GM21367 (cell line): ENCODE results near the gene FAH.

Experiments used
- ATAC-seq: cut with Tn5 transposase; IDR thresholded peaks from one replicate; pipeline ENCODE4 v1.9.1; 2021; ENCODE audit not compliant: unreplicated experiment

The FAH gene

GRCh38 chr15:80194186-80194585, 41.4 kb downstream of the FAH start:
- ATAC-seq = no peak

GRCh38 chr15:80194914-80195313, 42.1 kb downstream of the FAH start:
- ATAC-seq = no peak

GRCh38 chr15:80199366-80199765, 46.6 kb downstream of the FAH start:
- ATAC-seq = no peak

GRCh38 chr15:80199869-80200268, 47.1 kb downstream of the FAH start:
- ATAC-seq = no peak

- ATAC-seq = no peak
These were observed 48.6 kb downstream of the FAH start for GRCh38 chr15:80201256-80202015.

GRCh38 chr15:80202016-80202315, 49.2 kb downstream of the FAH start:
- no peak for ATAC-seq

- no peak for ATAC-seq
These were observed 50.0 kb downstream of the FAH start for GRCh38 chr15:80202641-80203360.

- ATAC-seq = no peak
These were observed 50.6 kb downstream of the FAH start for GRCh38 chr15:80203361-80203885.

- ATAC-seq = no peak
These were observed 51.4 kb downstream of the FAH start for GRCh38 chr15:80204231-80204630.

- ATAC-seq = no peak
These were observed 55.1 kb downstream of the FAH start for GRCh38 chr15:80207887-80208286.

GRCh38 chr15:80208758-80209734, 56.2 kb downstream of the FAH start:
- ATAC-seq = no peak

- no peak for ATAC-seq
These were observed 58.1 kb downstream of the FAH start for GRCh38 chr15:80210611-80211573.

GRCh38 chr15:80211976-80212375, 59.2 kb downstream of the FAH start:
- ATAC-seq = no peak

- ATAC-seq = no peak
These were observed 62.1 kb downstream of the FAH start for GRCh38 chr15:80214910-80215309.

- ATAC-seq = no peak
These were observed 63.3 kb downstream of the FAH start for GRCh38 chr15:80216141-80216540.

- no peak for ATAC-seq
These were observed 64.1 kb downstream of the FAH start for GRCh38 chr15:80216911-80217310.

- ATAC-seq = no peak
These were observed 64.6 kb downstream of the FAH start for GRCh38 chr15:80217327-80217900.

- ATAC-seq = no peak
These were observed 67.2 kb downstream of the FAH start for GRCh38 chr15:80219955-80220354.

- ATAC-seq = no peak
These were observed 76.3 kb downstream of the FAH start for GRCh38 chr15:80228959-80229610.
